Central memory CD4-positive, alpha-beta T cell (primary cell): ENCODE data around the gene UBE2E2.

ENCODE experiments used
- DNase-seq: peaks from one replicate; pipeline ENCODE4 v3.0.0; 2022

UBE2E2 gene

GRCh38 chr3:23198801-23199200 lies 4.3 kb upstream of the UBE2E2 start:
- DNase-seq = no peak

- DNase-seq = no peak
Observed at GRCh38 chr3:23199649-23200048, 3.5 kb upstream of the UBE2E2 start.

- no peak for DNase-seq
Observed at GRCh38 chr3:23201154-23201838, 1.8 kb upstream of the UBE2E2 start.

GRCh38 chr3:23202203-23202920 lies 765 bp upstream of the UBE2E2 start:
- DNase-seq = no peak

- DNase-seq = no peak
Observed at GRCh38 chr3:23203708-23204330, 692 bp downstream of the UBE2E2 start.

GRCh38 chr3:23206366-23206765 lies 3.2 kb downstream of the UBE2E2 start:
- no peak for DNase-seq

GRCh38 chr3:23209103-23209502 lies 6.0 kb downstream of the UBE2E2 start:
- no peak for DNase-seq

GRCh38 chr3:23209747-23210487 lies 6.8 kb downstream of the UBE2E2 start:
- no peak for DNase-seq

- DNase-seq = no peak
Observed at GRCh38 chr3:23213813-23214212, 10.7 kb downstream of the UBE2E2 start.

GRCh38 chr3:23217872-23218554 lies 14.9 kb downstream of the UBE2E2 start:
- DNase-seq = no peak

- no peak for DNase-seq
Observed at GRCh38 chr3:23219117-23219516, 16.0 kb downstream of the UBE2E2 start.

GRCh38 chr3:23219552-23219951 lies 16.4 kb downstream of the UBE2E2 start:
- DNase-seq = no peak

- no peak for DNase-seq
Observed at GRCh38 chr3:23221136-23221535, 18.0 kb downstream of the UBE2E2 start.

- DNase-seq = no peak
Observed at GRCh38 chr3:23232016-23232415, 28.9 kb downstream of the UBE2E2 start.

GRCh38 chr3:23232854-23233253 lies 29.7 kb downstream of the UBE2E2 start:
- no peak for DNase-seq

- DNase-seq = no peak
Observed at GRCh38 chr3:23235264-23235663, 32.1 kb downstream of the UBE2E2 start.

GRCh38 chr3:23236890-23237289 lies 33.8 kb downstream of the UBE2E2 start:
- no peak for DNase-seq

- no peak for DNase-seq
Observed at GRCh38 chr3:23238156-23238555, 35.0 kb downstream of the UBE2E2 start.

- DNase-seq = no peak
Observed at GRCh38 chr3:23238578-23238977, 35.5 kb downstream of the UBE2E2 start.

GRCh38 chr3:23239211-23240068 lies 36.3 kb downstream of the UBE2E2 start:
- no peak for DNase-seq

- no peak for DNase-seq
Observed at GRCh38 chr3:23240171-23240785, 37.2 kb downstream of the UBE2E2 start.
